ENCODE measurements around the gene PRG2.

DNA sequence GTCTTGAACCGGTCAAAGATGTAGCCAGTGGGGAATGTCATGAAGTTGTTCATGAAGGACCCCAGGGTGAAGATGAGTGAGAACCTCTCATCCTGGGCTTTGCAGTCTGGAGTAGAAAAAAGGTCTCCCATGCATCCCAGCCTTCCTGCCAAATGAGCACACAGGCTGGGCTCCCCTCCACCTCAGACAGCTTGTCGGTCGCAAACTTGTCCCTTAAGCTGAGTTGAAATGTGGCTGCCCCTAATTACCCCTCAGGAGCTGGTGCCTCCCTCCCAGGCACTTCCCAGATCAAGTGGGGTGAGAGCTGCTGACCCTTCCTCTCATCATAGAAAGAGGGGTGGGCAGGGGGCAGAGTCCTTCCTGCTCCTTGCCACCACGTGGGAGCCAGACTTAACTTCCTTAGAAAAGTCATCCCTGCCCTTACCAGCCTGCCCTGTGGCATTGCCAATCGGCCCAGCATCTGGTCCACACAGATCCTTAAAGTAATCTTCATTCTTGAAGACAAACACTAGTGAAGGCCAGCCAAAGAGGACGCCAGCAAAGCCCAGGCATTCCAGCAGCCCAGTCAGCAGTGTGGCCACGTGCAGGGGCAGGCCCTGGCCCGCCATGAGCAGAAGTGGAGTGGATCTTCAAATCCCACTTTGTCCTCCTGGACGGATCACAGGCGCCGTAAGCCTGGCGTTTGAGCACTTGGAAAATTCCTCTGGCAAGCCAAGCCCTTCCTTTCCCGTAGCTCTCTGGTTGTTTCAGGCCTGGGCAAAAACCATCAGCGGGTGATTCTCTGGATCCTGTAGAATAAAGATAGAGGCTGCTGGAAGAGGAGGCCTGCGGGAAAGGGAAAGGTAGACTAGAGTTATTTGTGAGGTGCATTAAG lies 35.4 kb upstream of the PRG2 start:
- TF ChIP-seq, protein P1, sequence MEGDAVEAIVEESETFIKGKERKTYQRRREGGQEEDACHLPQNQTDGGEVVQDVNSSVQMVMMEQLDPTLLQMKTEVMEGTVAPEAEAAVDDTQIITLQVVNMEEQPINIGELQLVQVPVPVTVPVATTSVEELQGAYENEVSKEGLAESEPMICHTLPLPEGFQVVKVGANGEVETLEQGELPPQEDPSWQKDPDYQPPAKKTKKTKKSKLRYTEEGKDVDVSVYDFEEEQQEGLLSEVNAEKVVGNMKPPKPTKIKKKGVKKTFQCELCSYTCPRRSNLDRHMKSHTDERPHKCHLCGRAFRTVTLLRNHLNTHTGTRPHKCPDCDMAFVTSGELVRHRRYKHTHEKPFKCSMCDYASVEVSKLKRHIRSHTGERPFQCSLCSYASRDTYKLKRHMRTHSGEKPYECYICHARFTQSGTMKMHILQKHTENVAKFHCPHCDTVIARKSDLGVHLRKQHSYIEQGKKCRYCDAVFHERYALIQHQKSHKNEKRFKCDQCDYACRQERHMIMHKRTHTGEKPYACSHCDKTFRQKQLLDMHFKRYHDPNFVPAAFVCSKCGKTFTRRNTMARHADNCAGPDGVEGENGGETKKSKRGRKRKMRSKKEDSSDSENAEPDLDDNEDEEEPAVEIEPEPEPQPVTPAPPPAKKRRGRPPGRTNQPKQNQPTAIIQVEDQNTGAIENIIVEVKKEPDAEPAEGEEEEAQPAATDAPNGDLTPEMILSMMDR (conservative IDR thresholded peaks at IDR 0.05; ENCODE audit: low read depth, low read length): no peak
- no peak for TF ChIP-seq EZH2phosphoT487 (IDR thresholded peaks at IDR 0.05; ENCODE audit: borderline replicate concordance, low read length)
